HG03460 (cell line): Measurements from ENCODE around the gene SLIT3.
"Not testable (repeated sequence)": the region's sequence is repeated elsewhere in the genome, so short reads cannot be mapped to it uniquely, and the experiment has no call there.

ENCODE experiments used
- ATAC-seq: cut with Tn5 transposase; IDR thresholded peaks from one replicate; pipeline ENCODE4 v1.9.1; 2021; ENCODE audit not compliant: unreplicated experiment

The SLIT3 gene

GRCh38 chr5:168663276-168664004, 637.5 kb downstream of the SLIT3 start:
- no peak for ATAC-seq

GRCh38 chr5:168661593-168662485, 639.1 kb downstream of the SLIT3 start:
- ATAC-seq = no peak

- ATAC-seq = no peak
Observed at GRCh38 chr5:168660691-168661090, 640.2 kb downstream of the SLIT3 start.

- no peak for ATAC-seq
Observed at GRCh38 chr5:168659286-168659847, 641.6 kb downstream of the SLIT3 start.

GRCh38 chr5:168658394-168658793, 642.5 kb downstream of the SLIT3 start:
- no peak for ATAC-seq

GRCh38 chr5:168656633-168657032, 644.3 kb downstream of the SLIT3 start:
- no peak for ATAC-seq

GRCh38 chr5:168655316-168655715, 645.6 kb downstream of the SLIT3 start:
- no peak for ATAC-seq

- no peak for ATAC-seq
Observed at GRCh38 chr5:168654211-168654721, 646.7 kb downstream of the SLIT3 start.

GRCh38 chr5:168653626-168654025, 647.3 kb downstream of the SLIT3 start:
- no peak for ATAC-seq

- ATAC-seq = no peak
Observed at GRCh38 chr5:168651648-168652047, 649.3 kb downstream of the SLIT3 start.

- no peak for ATAC-seq
Observed at GRCh38 chr5:168649306-168649705, 651.6 kb downstream of the SLIT3 start.

- ATAC-seq = no peak
Observed at GRCh38 chr5:168648576-168648975, 652.4 kb downstream of the SLIT3 start.

GRCh38 chr5:168648016-168648415, 652.9 kb downstream of the SLIT3 start:
- no peak for ATAC-seq

GRCh38 chr5:168647083-168647482, 653.9 kb downstream of the SLIT3 start:
- ATAC-seq = no peak

- ATAC-seq = no peak
Observed at GRCh38 chr5:168646335-168646734, 654.6 kb downstream of the SLIT3 start.

GRCh38 chr5:168645195-168645594, 655.7 kb downstream of the SLIT3 start:
- ATAC-seq = no peak

GRCh38 chr5:168642019-168642418, 658.9 kb downstream of the SLIT3 start:
- ATAC-seq = no peak

GRCh38 chr5:168638846-168639245, 662.1 kb downstream of the SLIT3 start:
- not testable (repeated sequence) for ATAC-seq

- no peak for ATAC-seq
Observed at GRCh38 chr5:168637793-168638192, 663.1 kb downstream of the SLIT3 start.

GRCh38 chr5:168637281-168637680, 663.7 kb downstream of the SLIT3 start:
- ATAC-seq = no peak

- ATAC-seq = not testable (repeated sequence)
Observed at GRCh38 chr5:168630958-168631357, 670.0 kb downstream of the SLIT3 start.
